ENCODE measurements around the gene CRISP2.

DNA sequence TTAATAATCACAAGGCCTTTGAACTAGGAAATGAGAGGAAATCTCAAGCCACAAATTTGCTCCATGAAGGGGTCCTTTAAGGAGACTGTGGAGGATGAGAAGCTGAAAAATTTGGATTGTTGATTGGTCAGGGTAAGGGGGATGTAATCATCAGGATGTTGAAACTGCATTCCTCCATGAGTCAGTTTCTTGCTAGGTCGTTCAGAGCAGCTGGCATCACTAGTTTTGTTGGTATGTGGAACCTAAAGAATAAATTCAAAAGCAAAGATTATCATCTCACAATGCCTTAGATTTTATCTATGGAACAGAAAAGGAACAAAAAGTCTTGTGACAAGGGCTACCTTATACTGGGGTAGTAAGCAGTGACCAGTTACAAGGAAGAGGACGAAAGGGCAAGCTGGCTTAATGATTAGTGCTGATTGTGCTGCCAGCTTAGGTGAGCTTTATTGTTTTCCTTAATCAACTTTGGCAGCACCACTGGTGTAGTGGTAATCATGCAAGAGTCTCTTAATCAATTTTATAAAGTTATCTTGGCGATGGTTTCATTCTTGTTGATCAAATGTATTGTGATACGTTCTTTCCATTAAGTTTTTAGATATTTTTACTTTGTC is 36.6 kb downstream of the CRISP2 start:
- no peak for TF ChIP-seq MED1 (CRISPR knock-in tag; IDR thresholded peaks at IDR 0.05; ENCODE audit: borderline replicate concordance)
- no peak for TF ChIP-seq JUND (IDR thresholded peaks at IDR 0.05; ENCODE audit: borderline replicate concordance, low read depth, low read length)
- no peak for TF ChIP-seq JUND (tag; IDR thresholded peaks at IDR 0.05; ENCODE audit: borderline replicate concordance, low read depth, low read length)
- TF ChIP-seq, protein P1, sequence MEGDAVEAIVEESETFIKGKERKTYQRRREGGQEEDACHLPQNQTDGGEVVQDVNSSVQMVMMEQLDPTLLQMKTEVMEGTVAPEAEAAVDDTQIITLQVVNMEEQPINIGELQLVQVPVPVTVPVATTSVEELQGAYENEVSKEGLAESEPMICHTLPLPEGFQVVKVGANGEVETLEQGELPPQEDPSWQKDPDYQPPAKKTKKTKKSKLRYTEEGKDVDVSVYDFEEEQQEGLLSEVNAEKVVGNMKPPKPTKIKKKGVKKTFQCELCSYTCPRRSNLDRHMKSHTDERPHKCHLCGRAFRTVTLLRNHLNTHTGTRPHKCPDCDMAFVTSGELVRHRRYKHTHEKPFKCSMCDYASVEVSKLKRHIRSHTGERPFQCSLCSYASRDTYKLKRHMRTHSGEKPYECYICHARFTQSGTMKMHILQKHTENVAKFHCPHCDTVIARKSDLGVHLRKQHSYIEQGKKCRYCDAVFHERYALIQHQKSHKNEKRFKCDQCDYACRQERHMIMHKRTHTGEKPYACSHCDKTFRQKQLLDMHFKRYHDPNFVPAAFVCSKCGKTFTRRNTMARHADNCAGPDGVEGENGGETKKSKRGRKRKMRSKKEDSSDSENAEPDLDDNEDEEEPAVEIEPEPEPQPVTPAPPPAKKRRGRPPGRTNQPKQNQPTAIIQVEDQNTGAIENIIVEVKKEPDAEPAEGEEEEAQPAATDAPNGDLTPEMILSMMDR (IDR thresholded peaks at IDR 0.05 in 2 of 3, conservative IDR thresholded peaks at IDR 0.05 in 1 of 3; ENCODE audit: insufficient read depth in 2 of 3, low read depth in 1 of 3, low read length in 3 of 3) = no peak
- TF ChIP-seq, protein P2, sequence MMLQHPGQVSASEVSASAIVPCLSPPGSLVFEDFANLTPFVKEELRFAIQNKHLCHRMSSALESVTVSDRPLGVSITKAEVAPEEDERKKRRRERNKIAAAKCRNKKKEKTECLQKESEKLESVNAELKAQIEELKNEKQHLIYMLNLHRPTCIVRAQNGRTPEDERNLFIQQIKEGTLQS (IDR thresholded peaks at IDR 0.05) = 0 out of 2 replicates have a peak, but pooled peaks have one; percentile 9
- TF ChIP-seq, protein P2 (CRISPR knock-in tag; conservative IDR thresholded peaks at IDR 0.05) = no peak
- no peak for TF ChIP-seq TEAD2 (tag; IDR thresholded peaks at IDR 0.05)
- TF ChIP-seq SAFB2 (IDR thresholded peaks at IDR 0.05; ENCODE audit: borderline replicate concordance, low read depth, low read length, severe bottlenecking) = no peak
- TF ChIP-seq, protein P3, sequence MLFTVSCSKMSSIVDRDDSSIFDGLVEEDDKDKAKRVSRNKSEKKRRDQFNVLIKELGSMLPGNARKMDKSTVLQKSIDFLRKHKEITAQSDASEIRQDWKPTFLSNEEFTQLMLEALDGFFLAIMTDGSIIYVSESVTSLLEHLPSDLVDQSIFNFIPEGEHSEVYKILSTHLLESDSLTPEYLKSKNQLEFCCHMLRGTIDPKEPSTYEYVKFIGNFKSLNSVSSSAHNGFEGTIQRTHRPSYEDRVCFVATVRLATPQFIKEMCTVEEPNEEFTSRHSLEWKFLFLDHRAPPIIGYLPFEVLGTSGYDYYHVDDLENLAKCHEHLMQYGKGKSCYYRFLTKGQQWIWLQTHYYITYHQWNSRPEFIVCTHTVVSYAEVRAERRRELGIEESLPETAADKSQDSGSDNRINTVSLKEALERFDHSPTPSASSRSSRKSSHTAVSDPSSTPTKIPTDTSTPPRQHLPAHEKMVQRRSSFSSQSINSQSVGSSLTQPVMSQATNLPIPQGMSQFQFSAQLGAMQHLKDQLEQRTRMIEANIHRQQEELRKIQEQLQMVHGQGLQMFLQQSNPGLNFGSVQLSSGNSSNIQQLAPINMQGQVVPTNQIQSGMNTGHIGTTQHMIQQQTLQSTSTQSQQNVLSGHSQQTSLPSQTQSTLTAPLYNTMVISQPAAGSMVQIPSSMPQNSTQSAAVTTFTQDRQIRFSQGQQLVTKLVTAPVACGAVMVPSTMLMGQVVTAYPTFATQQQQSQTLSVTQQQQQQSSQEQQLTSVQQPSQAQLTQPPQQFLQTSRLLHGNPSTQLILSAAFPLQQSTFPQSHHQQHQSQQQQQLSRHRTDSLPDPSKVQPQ (CRISPR knock-in tag; IDR thresholded peaks at IDR 0.05; ENCODE audit: borderline replicate concordance) = no peak
